PC-9 (cell line): ENCODE data around the gene SMCR8. TPM values are rescaled to one million over a fixed set of nuclear protein-coding genes. Genes with fewer than 3 reads are reported as not detected.

Experiments
- BruUV-seq: library from RNA; stranded (reverse); fragments of 400-500 nt; replicated peaks from 2 replicates; lab custom pipeline; 2021; lab: Mats Ljungman, UMichigan
- CTCF ChIA-PET: fragments of 300-600 bp; sonication (Branson Sonifier 250); formaldehyde crosslinking; loops from one replicate; lab custom pipeline; 2022; ENCODE audit warnings: antibody characterized with exemption; lab: Charles Lee
- POLR2A ChIA-PET: fragments of 300-600 bp; sonication (Branson Sonifier 250); formaldehyde crosslinking; loops from one replicate; lab custom pipeline; 2022; ENCODE audit warnings: antibody characterized with exemption; ENCODE audit not compliant: unreplicated experiment; lab: Charles Lee
- DNase-seq, 2 experiments: peaks; one replicate each; pipeline versions ENCODE4 v3.0.0 to v3.0.0-alpha.2; 2015 to 2022; ENCODE audit warnings: mixed read lengths in 1 of 2
- H2AFZ ChIP-seq: fragments of 200-600 bp; sonication (generic); 2 replicates; pipeline ENCODE4 v1.8.1; 2017; ENCODE audit warnings: antibody characterized with exemption
- H3F3A ChIP-seq: fragments of 200-600 bp; sonication (generic); 2 replicates; pipeline ENCODE4 v1.8.1; 2017; ENCODE audit warnings: antibody characterized with exemption, mild to moderate bottlenecking, low read depth; ENCODE audit not compliant: insufficient read depth
- H3K27ac ChIP-seq: fragments of 200-600 bp; sonication (generic); 2 replicates; pipeline ENCODE4 v1.6.1; 2016; ENCODE audit warnings: mixed run types
- H3K27me3 ChIP-seq: fragments of 200-600 bp; sonication (generic); 2 replicates; pipeline ENCODE4 v1.6.1; 2016; ENCODE audit warnings: low read depth, mixed run types; ENCODE audit not compliant: insufficient read depth
- H3K36me3 ChIP-seq: fragments of 200-600 bp; sonication (generic); 2 replicates; pipeline ENCODE4 v1.6.1; 2016; ENCODE audit warnings: low read depth, mixed run types
- H3K4me1 ChIP-seq: fragments of 200-600 bp; sonication (generic); replicated peaks from 2 replicates; pipeline ENCODE4 v1.6.1; 2016; ENCODE audit warnings: mixed run types; ENCODE audit not compliant: insufficient read depth
- H3K4me2 ChIP-seq: fragments of 200-600 bp; sonication (generic); 2 replicates; pipeline ENCODE4 v1.6.1; 2017; ENCODE audit warnings: mixed run types
- H3K4me3 ChIP-seq: fragments of 200-600 bp; sonication (generic); 2 replicates; pipeline ENCODE4 v1.6.1; 2016; ENCODE audit warnings: mixed run types
- H3K79me2 ChIP-seq: fragments of 200-600 bp; sonication (generic); 2 replicates; pipeline ENCODE4 v1.6.1; 2017; ENCODE audit warnings: low read depth, mixed run types
- H3K9me2 ChIP-seq: fragments of 200-600 bp; sonication (generic); 2 replicates; pipeline ENCODE4 v1.8.1; 2017; ENCODE audit warnings: mild to moderate bottlenecking; ENCODE audit not compliant: insufficient read depth
- H3K9me3 ChIP-seq: fragments of 200-600 bp; sonication (generic); 2 replicates; pipeline ENCODE4 v1.8.1; 2016; ENCODE audit warnings: low read depth; ENCODE audit not compliant: insufficient read depth
- H4K20me1 ChIP-seq: fragments of 200-600 bp; sonication (generic); 2 replicates; pipeline ENCODE4 v1.8.1; 2017; ENCODE audit not compliant: insufficient read depth
- EZH2 ChIP-seq: fragments of 200-600 bp; sonication (generic); IDR thresholded peaks from 2 replicates; pipeline ENCODE4 v1.8.0; 2017; ENCODE audit warnings: antibody characterized with exemption, low read depth
- intact Hi-C: fragments of 100-400 bp; cut with micrococcal nuclease; formaldehyde crosslinking; loops from one replicate; pipeline ENCODE4 v1.10.0; 2022; ENCODE audit not compliant: unreplicated experiment
- total RNA-seq: library from RNA; stranded (reverse); gene quantifications from 2 replicates; pipeline ENCODE4 v1.2.3, GENCODE V29; 2021
- TF ChIP-seq, protein P1 (sequence below): fragments of 200-600 bp; sonication (generic); conservative IDR thresholded peaks from 2 replicates; pipeline ENCODE4 v1.6.1; 2017; ENCODE audit warnings: mixed run types, antibody characterized with exemption, mild to moderate bottlenecking, moderate library complexity

SMCR8 gene
- total RNA-seq, 1 experiment from 2014 or later: 23.8 TPM

DNA sequence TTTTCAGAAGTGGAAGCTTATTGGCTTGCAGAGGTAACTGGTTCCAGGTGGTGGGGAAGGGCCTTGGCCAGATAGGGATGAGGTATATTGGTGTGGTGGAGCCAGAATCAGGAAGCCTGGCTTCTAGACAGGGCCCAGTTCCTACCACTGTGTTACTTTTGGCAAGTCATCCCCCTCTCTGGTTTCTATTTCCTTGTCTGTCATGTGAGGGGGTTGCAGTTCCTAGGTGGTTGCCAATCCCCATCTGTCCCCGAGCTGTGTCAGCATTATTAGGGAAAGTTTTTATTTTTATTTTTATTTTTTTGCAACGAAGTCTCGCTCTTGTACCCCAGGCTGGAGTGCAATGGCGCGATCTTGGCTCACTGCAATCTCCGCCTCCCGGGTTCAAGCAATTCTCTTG lies 3.0 kb downstream of the SMCR8 start:
- Histone ChIP-seq H2AFZ (no peak overlapping the region), H3K79me2 (peaks cover 64% of the 10 kb centered on the region), H3K4me1 (peaks cover 39% of the 10 kb centered on the region), H4K20me1 (peaks cover 57% of the 10 kb centered on the region), H3K9me2 (no peaks in the 10 kb centered on the region), H3K4me3 (peak overlapping the region; percentile 11; the same call in 1 of the 2 replicates), H3F3A (no peaks in the 10 kb centered on the region), H3K27me3 (no peaks in the 10 kb centered on the region), H3K4me2 (peak overlapping the region; percentile 96), H3K36me3 (peaks cover 12% of the 10 kb centered on the region), H3K27ac (no peak overlapping the region), H3K9me3 (no peaks in the 10 kb centered on the region)
- ChIA-PET CTCF (no interaction called here), POLR2A (no interaction called here)
- no peak for TF ChIP-seq EZH2
- TF ChIP-seq, protein P1, sequence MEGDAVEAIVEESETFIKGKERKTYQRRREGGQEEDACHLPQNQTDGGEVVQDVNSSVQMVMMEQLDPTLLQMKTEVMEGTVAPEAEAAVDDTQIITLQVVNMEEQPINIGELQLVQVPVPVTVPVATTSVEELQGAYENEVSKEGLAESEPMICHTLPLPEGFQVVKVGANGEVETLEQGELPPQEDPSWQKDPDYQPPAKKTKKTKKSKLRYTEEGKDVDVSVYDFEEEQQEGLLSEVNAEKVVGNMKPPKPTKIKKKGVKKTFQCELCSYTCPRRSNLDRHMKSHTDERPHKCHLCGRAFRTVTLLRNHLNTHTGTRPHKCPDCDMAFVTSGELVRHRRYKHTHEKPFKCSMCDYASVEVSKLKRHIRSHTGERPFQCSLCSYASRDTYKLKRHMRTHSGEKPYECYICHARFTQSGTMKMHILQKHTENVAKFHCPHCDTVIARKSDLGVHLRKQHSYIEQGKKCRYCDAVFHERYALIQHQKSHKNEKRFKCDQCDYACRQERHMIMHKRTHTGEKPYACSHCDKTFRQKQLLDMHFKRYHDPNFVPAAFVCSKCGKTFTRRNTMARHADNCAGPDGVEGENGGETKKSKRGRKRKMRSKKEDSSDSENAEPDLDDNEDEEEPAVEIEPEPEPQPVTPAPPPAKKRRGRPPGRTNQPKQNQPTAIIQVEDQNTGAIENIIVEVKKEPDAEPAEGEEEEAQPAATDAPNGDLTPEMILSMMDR: no peak
- intact Hi-C loops: loop anchor here (10.0 kb wide), 1 partner anchor 93 kb away; the partner anchor contains the start of gene LLGL1
- DNase-seq: no peak
- BruUV-seq: no TSS peak

DNA sequence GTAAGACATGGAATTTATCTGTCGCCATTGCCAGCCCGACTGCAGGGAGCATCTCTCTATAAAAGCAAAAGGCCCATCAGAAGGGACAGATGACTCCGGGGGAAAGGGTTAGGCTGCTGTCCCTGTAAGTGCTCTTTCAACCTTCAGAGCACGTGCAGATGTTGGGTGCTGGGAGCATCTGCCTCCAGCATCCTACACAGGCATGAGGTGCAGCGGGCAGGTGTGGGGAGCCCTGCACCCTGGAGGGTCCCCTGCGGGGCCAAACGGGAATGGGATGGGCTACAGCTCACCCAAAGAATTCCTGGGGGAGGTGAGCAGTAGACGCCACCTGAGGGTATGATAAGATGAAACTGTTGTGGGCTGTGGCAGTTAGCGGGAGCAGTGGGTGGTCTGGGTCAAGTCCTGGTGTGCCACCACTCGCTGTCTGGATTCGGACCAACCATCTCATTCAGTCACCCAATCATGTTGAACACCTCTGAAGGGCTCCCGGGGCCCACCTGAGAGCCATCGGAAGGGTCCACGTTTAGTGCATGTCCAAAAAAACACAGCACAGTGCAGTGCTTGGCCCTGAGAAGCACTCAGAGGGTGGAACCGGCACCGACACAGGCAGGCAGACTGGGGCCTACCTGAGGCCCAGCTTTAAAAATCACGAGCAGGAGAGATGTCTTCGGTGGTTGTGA lies 3.8 kb downstream of the SMCR8 start:
- H3K36me3 ChIP-seq: peaks cover 12% of the 10 kb centered on the region

DNA sequence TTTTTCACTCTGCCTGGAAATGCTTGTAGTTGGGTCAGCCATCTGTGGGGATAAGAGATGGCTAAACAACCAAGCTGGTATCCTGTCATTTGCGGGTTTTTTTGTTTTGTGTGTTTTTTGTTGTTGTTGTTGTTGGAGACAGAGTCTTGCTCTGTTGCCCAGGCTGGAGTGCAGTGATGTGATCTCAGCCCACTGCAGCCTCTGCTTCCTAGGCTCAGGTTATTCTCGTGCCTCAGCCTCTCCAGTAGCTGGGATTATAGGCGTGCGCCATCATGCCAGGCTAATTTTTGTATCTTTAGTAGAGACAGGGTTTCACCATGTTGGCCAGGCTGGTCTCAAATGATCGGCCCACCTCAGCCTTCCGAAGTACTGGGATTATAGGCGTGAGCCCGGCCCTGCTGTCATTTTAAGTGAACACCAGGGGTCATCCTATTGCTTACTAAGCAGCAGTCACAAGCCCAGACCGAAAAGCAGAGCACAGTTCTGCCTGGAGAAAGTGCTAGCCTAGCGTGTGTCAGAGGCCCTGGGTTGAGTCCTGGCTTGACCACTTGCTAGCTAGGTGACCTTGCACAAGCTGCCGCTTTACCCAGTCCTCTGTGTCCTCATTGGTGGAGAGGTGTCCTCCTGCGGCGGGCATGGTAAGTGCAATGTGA lies 4.6 kb downstream of the SMCR8 start:
- Histone ChIP-seq H3K27ac (no peak overlapping the region), H3K4me3 (no peak overlapping the region), H3K4me2 (no peak overlapping the region), H3K4me1 (peaks cover 31% of the 10 kb centered on the region), H3K27me3 (no peaks in the 10 kb centered on the region), H2AFZ (no peak overlapping the region), H3K9me2 (no peaks in the 10 kb centered on the region), H3K36me3 (peaks cover 12% of the 10 kb centered on the region), H3K79me2 (peaks cover 50% of the 10 kb centered on the region), H3F3A (no peaks in the 10 kb centered on the region), H4K20me1 (peaks cover 67% of the 10 kb centered on the region), H3K9me3 (no peaks in the 10 kb centered on the region)
- BruUV-seq: no TSS peak
- ChIA-PET POLR2A (no interaction called here), CTCF (interaction anchor here (0.7 kb wide), 1 partner anchor 247 kb away, joined by 3 read pairs; no protein-coding TSS in a partner anchor)
- DNase-seq: peak in 1 of 2 experiments; percentile 34
- TF ChIP-seq, protein P1: peak; percentile 48; the same call in 1 of the 2 replicates
- no peak for TF ChIP-seq EZH2
- intact Hi-C loops: loop anchor here (10.0 kb wide), 1 partner anchor 95 kb away; the partner anchor contains the start of gene LLGL1

More for the DNA sequence above, 3.8 kb downstream of the SMCR8 start:
- H4K20me1 ChIP-seq: peaks cover 62% of the 10 kb centered on the region
- H3K4me1 ChIP-seq: peaks cover 31% of the 10 kb centered on the region
- CTCF ChIA-PET: no interaction called here
- H3K4me3 ChIP-seq: no peak overlapping the region
- no peaks in the 10 kb centered on the region for H3K27me3 ChIP-seq
- H3K79me2 ChIP-seq: peaks cover 56% of the 10 kb centered on the region
- H2AFZ ChIP-seq: no peak overlapping the region
- TF ChIP-seq EZH2: no peak
- TF ChIP-seq, protein P1: no peak
- H3F3A ChIP-seq: no peaks in the 10 kb centered on the region
- DNase-seq: no peak
- POLR2A ChIA-PET: no interaction called here
- peak overlapping the region; percentile 96; the same call in 1 of the 2 replicates for H3K4me2 ChIP-seq
- H3K9me2 ChIP-seq: no peaks in the 10 kb centered on the region
- BruUV-seq: no TSS peak
- no peak overlapping the region for H3K27ac ChIP-seq
- intact Hi-C loops: loop anchor here (10.0 kb wide), 1 partner anchor 94 kb away; the partner anchor contains the start of gene LLGL1
- no peaks in the 10 kb centered on the region for H3K9me3 ChIP-seq
